ENCODE data around the gene DOCK3.

- TF ChIP-seq POLR2AphosphoS5 (IDR thresholded peaks at IDR 0.05; ENCODE audit: insufficient read depth, low read depth, low read length) (no peak), POLR2A (IDR thresholded peaks at IDR 0.05; ENCODE audit: low read depth, low read length) (no peak), FOS (IDR thresholded peaks at IDR 0.05; ENCODE audit: borderline replicate concordance, insufficient read depth, low read length) (no peak), CTCF (IDR thresholded peaks at IDR 0.05; ENCODE audit: extremely low read depth in 1 of 2, insufficient read depth in 1 of 2, low read depth in 1 of 2, low read length in 2 of 2) (no peak), EZH2 (IDR thresholded peaks at IDR 0.05; ENCODE audit: borderline replicate concordance, low read depth, low read length, severe bottlenecking) (no peak)
Observed at GRCh38 chr3:50936389-50936788, 261.7 kb downstream of the DOCK3 start.

Data from endothelial cell of umbilical vein (primary cell).